HG02588 (cell line): Measurements from ENCODE around the gene CHD5.
"Not testable (repeated sequence)": the region's sequence is repeated elsewhere in the genome, so short reads cannot be mapped to it uniquely, and the experiment has no call there.

Experiments
- ATAC-seq: cut with Tn5 transposase; IDR thresholded peaks from one replicate; pipeline ENCODE4 v1.9.1; 2021; ENCODE audit warnings: mild to moderate bottlenecking, moderate library complexity; ENCODE audit not compliant: unreplicated experiment

Gene CHD5

DNA sequence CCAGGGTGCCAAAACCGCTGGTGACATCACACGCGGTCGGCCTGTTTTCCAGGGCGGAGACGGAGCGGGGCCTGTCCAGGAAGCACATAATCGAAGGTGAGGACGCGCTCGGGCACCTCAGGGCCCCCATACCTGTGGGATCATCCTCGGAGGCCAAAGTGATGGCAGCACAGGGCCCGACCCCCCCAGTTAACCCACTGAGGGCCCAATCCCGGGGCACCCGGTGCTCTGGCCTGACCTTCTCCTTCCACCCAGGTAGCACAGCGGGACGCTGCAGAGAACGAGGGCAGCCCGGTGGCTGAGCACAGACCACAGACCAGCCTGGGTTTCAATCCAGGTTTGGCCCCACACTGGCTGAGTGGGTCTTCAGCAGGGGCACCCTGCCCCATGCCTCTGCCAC, 91.2 kb downstream of the CHD5 start:
- no peak for ATAC-seq

DNA sequence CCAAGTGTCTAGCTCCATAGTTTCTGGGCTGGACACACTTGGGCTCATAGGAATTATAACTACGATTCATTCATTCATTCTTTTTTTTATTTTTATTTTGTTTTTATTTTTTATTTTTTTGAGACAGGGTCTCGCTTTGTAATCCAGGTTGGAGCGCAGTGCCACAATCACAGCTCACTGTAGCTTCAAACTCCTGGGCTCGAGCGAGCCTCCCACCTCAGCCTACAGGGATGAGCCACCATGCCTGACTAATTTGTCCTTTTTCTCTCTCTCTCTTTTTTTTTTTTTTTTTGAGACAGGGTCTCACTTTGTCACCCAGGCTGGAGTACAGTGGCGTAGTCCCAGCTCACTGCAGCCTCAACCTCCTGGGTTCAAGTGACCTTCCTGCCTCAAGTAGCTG, 92.2 kb downstream of the CHD5 start:
- no peak for ATAC-seq

- no peak for ATAC-seq
These were observed 92.7 kb downstream of the CHD5 start for GRCh38 chr1:6087377-6087772.

DNA sequence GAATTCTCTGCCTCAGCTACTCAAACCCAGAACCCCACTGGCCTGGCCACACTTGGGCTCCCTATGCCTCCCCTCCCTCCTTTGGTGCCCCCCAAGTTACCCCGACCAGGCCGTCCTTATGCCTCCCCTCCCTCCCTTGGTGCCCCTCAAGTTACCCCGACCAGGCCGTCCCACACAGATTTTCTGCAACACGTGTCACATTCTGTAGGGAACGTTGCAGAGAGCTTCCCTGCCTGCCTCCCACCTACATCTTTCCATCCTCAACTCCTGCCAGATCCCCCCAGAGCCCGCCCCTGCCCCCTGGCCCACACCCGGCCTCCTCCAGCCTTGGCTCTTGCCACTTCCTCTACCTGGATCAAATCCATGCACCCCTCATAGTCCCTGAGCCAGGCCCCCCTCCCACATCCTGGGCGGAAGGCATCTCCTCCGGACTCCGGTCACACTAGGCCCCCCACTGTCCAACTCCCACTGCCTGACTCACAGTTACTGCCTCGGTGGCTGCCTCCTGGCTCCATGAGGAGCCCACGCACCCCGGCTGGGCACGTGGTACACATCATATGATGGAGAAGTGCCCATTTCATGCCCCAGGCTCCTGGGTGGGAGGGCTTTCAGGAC, 93.3 kb downstream of the CHD5 start:
- ATAC-seq: no peak

DNA sequence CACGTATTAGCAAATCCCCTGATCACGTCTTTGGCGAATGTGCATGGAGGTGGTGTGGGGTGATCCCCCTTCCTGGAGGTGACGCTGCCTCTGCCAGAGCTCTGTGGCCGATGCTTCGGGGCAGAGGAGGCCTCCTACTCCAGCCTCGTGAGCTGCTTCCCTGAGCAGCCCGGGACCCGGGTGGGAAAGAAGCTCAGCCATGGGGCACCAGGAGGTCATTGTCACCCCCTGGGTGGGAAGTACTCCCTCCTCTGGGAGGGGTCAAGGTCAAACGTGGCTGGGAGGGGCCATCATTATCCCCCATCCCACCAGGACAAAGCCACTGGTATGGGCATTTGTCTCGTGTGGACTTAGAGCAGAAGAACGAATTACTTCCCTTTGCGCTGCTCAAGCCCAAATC, 93.8 kb downstream of the CHD5 start:
- ATAC-seq: no peak

DNA sequence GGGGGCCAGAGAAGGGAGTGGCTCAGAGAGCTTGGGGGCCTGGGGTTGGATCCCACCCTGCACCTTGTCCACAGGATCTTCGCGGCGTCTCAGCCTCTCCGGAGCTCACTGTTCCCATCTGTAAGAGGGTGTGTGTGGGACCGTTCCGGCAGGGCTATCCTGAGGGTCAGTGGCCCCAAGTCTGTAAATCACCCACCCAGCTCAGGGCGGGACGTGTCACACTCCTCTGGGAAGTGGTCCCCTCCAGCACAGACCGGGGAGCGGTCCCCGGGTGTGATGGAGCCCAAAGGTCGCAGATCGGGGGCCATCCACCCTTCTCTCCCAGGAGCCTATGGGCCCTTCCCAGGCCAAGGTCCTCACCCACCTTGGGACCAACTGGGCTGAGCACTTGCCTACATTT, 94.5 kb downstream of the CHD5 start:
- ATAC-seq: no peak

- no peak for ATAC-seq
These were observed 95.2 kb downstream of the CHD5 start for GRCh38 chr1:6084781-6085495.

DNA sequence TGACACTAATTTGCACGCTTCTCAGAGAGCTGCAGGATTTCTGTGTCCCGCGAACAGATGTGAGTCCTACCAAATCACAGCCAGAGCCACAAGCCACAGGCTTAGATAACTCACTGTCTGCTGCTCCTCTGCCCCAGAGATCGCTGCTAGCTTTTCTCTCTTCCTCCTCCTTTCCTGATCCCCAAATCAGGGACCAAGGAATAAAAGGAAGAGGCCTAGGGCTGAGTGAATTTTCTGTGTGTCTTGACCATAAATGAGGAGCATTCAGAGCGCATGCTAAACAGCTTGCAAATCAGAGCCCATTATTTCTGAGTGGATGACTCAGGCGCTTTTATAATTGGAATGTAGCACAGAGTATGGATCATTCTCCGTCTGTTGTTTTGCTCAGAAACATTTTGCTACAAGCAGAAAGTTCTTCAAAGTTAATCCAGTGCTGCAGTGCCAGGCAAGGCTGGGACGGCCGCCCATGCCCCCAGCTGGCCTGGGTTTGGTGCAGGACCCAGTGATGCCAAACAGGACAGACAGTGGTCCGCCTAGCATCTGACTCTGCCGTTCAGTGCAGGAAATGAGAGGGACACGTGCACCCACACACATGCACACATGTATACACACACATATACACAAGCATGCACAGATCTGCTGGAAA, 96.2 kb downstream of the CHD5 start:
- no peak for ATAC-seq

DNA sequence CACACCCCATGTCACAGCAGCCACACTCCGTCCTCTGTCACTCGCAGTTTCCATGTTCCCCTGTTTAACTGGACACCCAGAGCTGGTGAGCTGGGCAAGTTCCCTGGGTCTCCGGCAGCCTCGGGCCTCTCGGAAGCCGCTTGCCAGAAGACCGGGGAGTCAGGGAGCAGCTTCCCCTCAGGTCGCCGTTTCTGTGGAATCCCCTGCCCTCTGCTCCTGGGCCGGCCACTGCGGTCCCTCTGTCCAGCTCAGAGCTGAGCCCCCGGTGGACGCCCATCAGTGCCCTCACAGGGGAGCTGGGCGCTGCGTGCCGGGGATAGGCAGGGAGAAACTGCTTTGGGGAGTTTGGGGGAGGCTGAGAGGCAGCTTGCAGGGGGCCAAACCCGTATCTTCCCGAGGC, 96.7 kb downstream of the CHD5 start:
- no peak for ATAC-seq

GRCh38 chr1:6082430-6082971, 97.6 kb downstream of the CHD5 start:
- no peak for ATAC-seq

DNA sequence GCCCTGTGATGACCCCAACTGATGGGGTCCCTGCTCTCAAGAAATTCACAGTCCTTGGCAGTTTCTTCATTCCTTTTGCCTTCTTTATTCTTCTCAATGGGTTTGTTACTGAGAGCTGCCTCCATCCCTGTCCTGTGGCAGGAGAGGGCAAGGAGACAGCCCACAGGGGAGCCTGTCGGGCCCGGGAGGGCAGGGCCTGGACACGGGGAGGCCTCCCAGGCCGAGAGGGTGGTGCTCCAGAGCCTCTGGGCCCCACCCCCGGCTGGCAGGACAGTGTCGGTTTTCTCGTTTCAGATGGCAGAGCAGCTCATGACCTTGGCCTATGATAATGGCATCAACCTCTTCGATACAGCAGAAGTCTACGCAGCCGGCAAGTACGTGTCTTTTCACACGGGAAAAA, 98.2 kb downstream of the CHD5 start:
- ATAC-seq: no peak

DNA sequence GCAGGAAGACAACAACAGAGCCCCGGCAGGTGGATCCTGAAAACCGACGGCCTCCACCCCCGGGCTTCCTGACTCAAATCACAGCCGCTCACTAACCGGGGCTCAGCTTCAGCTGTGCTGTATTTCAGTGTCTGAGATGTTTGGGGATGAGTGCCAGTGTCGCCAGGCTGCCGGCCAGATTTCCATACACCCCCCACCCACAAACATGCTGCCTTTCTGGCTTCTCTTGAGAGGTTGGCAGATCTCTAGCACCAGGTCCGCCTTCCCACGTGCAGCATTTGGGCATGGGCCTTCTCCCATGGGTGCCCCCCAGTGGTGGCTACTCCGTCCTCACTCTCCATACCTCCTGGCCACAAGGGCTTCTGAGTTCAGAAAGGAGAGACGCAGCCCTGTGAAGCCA, 99.7 kb downstream of the CHD5 start:
- ATAC-seq: no peak

GRCh38 chr1:6077919-6078318, 102.2 kb downstream of the CHD5 start:
- no peak for ATAC-seq

DNA sequence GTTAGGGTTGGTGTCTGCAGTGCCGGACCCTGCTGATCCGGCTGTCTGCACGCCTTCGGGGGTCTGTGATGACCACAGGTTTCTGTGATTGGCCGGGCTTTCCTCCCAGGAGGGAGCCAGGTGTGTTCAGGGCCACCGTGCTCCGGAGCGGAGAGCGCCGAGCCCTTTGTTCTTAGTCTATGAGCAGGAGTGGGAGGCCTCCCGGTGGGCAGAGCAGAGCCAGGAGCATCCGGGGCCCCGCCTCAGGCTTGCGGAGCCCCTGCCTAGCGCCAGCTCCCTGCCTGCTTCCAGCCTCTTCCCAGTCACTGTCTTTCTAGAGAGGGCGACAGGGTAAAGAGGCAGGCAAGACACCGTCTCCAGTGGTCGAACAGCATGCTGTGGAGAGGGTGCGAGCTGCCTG, 102.6 kb downstream of the CHD5 start:
- no peak for ATAC-seq

DNA sequence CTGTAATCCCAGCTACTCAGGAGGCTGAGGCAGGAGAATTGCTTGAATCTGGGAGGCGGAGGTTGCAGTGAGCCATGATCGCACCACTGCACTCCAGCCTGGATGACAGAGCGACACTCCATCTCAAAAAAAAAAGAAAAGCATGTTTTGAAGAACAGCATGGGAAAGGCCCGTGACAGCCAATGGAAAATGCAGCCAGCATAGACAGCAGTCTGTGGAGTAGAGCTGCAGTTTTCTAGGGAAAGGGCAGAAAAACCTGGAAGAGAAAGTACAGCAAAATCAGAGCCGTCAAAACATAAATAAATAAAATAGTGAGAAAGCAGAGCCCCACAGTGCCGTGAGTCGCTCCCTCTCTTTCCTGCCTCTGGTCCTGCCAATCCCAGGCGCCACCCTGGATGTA, 103.1 kb downstream of the CHD5 start:
- ATAC-seq: not testable (repeated sequence)

DNA sequence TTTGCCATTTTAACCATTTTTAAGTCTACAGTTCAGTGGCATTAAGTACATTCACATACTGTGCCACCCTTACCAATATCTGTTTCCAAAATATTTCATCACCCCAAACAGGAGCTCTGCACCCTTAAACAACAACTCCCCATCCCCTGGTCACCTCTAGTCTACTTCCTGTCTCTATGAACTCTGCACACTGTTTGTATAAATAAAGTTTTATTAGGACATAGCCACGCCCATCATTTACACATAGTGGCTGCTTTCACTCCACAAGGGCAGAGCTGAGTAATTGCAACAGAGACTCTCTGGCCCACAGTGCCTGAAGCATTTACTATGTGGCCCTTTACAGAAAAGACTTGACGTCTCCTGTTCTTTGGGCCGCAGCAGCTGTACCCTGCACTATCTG, 104.4 kb downstream of the CHD5 start:
- no peak for ATAC-seq

DNA sequence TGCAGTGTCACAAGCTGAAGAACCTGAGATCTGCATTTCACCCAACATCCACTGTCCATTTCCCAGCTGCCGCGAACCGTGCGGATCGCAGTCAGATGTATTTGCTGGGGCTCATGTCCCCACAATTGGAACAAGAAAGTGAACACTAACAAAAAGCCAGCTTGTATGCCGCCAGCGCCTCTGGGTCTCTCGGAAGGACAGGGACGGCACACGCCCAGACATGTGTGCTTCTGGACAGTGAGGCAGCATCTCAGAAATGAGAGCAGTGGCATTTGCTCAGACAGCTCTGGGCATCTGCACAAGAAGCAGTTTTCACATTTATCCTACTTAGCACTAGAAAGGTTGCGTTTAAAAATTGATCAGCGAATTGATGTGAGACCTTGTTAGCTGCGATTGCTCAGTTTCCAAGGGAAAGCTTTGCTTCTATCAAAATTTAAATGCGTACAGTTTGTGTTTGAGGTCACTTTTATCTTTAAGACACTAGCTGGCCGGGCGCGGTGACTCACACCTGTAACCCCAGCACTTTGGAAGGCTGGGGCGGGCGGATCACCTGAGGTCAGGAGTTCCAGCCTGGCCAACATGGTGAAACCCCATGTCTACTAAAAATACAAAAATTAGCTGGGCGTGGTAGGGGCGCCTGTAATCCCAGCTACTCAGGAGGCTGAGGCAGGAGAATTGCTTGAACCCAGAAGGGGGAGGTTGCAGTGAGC, 105.8 kb downstream of the CHD5 start:
- ATAC-seq: no peak

DNA sequence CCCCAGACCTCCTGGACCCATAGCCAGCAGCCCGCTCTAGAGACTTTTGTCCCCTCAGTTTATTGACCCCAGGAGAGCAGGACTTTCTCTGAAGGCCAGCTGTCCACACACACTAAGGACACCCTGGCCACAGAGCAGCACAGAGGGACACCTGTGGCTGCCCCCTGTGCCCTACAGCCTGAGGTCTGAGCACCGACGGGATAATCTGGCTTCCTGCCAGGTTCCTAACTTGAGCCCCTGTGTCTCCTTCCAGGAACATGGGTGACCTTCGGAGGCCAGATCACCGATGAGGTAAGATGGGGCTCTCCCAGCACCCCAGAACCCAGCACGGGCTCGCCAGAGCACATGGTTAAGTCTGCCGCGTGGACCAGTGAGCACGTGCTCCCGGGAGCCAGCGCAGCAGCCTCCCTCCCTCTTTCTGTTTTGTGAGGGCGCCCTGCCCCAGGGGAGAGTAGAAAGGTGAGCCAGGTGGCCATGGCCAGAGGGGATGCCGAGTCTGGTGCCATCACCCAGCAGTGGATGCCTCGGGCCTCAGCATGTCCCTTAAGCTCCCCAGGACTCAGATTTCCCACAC, 106.6 kb downstream of the CHD5 start:
- no peak for ATAC-seq

GRCh38 chr1:6072774-6073479, 107.2 kb downstream of the CHD5 start:
- no peak for ATAC-seq

- no peak for ATAC-seq
These were observed 108.9 kb downstream of the CHD5 start for GRCh38 chr1:6071219-6071618.
